ENCODE results near the gene PPIF.

- TF ChIP-seq POLR2A (IDR thresholded peaks at IDR 0.05; ENCODE audit: low read depth, low read length) (no peak), POLR2AphosphoS5 (IDR thresholded peaks at IDR 0.05; ENCODE audit: insufficient read depth, low read depth, low read length) (no peak), CTCF (IDR thresholded peaks at IDR 0.05; ENCODE audit: extremely low read depth in 1 of 2, insufficient read depth in 1 of 2, low read depth in 1 of 2, low read length in 2 of 2) (no peak), EZH2 (IDR thresholded peaks at IDR 0.05; ENCODE audit: borderline replicate concordance, low read depth, low read length, severe bottlenecking) (no peak), MAX (IDR thresholded peaks at IDR 0.05; ENCODE audit: insufficient read depth, insufficient read length) (no peak), GATA2 (IDR thresholded peaks at IDR 0.05; ENCODE audit: insufficient read depth, insufficient read length, low read depth, low read length) (no peak), JUN (IDR thresholded peaks at IDR 0.05; ENCODE audit: borderline replicate concordance, insufficient read depth, insufficient read length, low read depth) (no peak), FOS (IDR thresholded peaks at IDR 0.05; ENCODE audit: borderline replicate concordance, insufficient read depth, low read length) (no peak)
These were observed 14.6 kb downstream of the PPIF start for GRCh38 chr10:79361726-79362397.
